Fibroblast of lung (primary cell): ENCODE data around the gene DCLRE1C. TPM values are rescaled to one million over a fixed set of nuclear protein-coding genes. Genes with fewer than 3 reads are reported as not detected.

ENCODE experiments used
- DNase-seq, 2 donors: peaks; one replicate each; pipeline versions ENCODE4 v3.0.0 to v3.0.0-alpha.2; 2010; ENCODE audit warnings: low read depth in 2 of 2
- H2AFZ ChIP-seq: 2 replicates; pipeline ENCODE4 v1.5.1; 2012; ENCODE audit warnings: low read length, control low read depth, inconsistent platforms
- H3K27ac ChIP-seq: 2 replicates; pipeline ENCODE4 v1.5.1; 2011; ENCODE audit warnings: low read length, control low read depth; ENCODE audit not compliant: insufficient read depth
- H3K27me3 ChIP-seq: 2 replicates; pipeline ENCODE4 v1.5.1; 2011; ENCODE audit warnings: mild to moderate bottlenecking, low read length; ENCODE audit not compliant: control insufficient read depth, insufficient read depth
- H3K36me3 ChIP-seq: 2 replicates; pipeline ENCODE4 v1.5.1; 2011; ENCODE audit warnings: low read length; ENCODE audit not compliant: control insufficient read depth, insufficient read depth
- H3K4me1 ChIP-seq: 2 replicates; pipeline ENCODE4 v1.5.1; 2011; ENCODE audit warnings: low read length; ENCODE audit not compliant: control insufficient read depth, insufficient read depth; ENCODE audit errors: extremely low read depth
- H3K4me2 ChIP-seq: 2 replicates; pipeline ENCODE4 v1.5.1; 2011; ENCODE audit warnings: low read length, control low read depth; ENCODE audit not compliant: insufficient read depth; ENCODE audit errors: extremely low read depth
- H3K4me3 ChIP-seq, 4 experiments: fragments of 200-600 bp in 1 of 4; sonication (generic) in 1 of 4; replicated peaks in 1 of 4; 2 replicates each; pipeline ENCODE4 v1.5.1; 2011 to 2016; ENCODE audit warnings: low read length in 4 of 4, low read depth in 3 of 4, mild to moderate bottlenecking in 3 of 4, control low read depth in 2 of 4, inconsistent platforms in 1 of 4, mixed read lengths in 1 of 4; ENCODE audit not compliant: insufficient read depth in 1 of 4; ENCODE audit errors: control extremely low read depth in 1 of 4
- H3K79me2 ChIP-seq: 2 replicates; pipeline ENCODE4 v1.5.1; 2012; ENCODE audit warnings: mild to moderate bottlenecking, low read length, inconsistent platforms; ENCODE audit not compliant: control insufficient read depth, insufficient read depth
- H3K9ac ChIP-seq: 2 replicates; pipeline ENCODE4 v1.5.1; 2011; ENCODE audit warnings: mild to moderate bottlenecking, low read length, control low read depth; ENCODE audit not compliant: insufficient read depth
- H3K9me3 ChIP-seq: 2 replicates; pipeline ENCODE4 v1.5.1; 2012; ENCODE audit warnings: low read depth, low read length; ENCODE audit not compliant: control insufficient read depth, insufficient read depth
- H4K20me1 ChIP-seq: 2 replicates; pipeline ENCODE4 v1.5.1; 2011; ENCODE audit warnings: low read length; ENCODE audit not compliant: control insufficient read depth, insufficient read depth; ENCODE audit errors: extremely low read depth
- EZH2 ChIP-seq: IDR thresholded peaks from 2 replicates; pipeline ENCODE4 v1.5.1; 2012; ENCODE audit warnings: low read length, control low read depth, mild to moderate bottlenecking; ENCODE audit errors: missing control alignments
- polyA plus RNA-seq, 2 donors: library from polyadenylated mRNA; depleted of rRNA in 1 of 2; stranded (reverse) in 1 of 2; unstranded in 1 of 2; fragments of >200 nt; gene quantifications; 2 replicates each; pipeline ENCODE4 v1.2.1, GENCODE V29; 2011 to 2012; ENCODE audit warnings: missing spikeins in 1 of 2
- total RNA-seq: library from RNA; depleted of rRNA; stranded (reverse); fragments of >200 nt; gene quantifications from 2 replicates; pipeline ENCODE4 v1.2.1, GENCODE V29; 2014
- TF ChIP-seq, protein P1 (sequence below), 2 donors: IDR thresholded peaks in 1 of 2; conservative IDR thresholded peaks in 1 of 2; 1 replicate in 1 of 2; 2 replicates in 1 of 2; pipeline ENCODE4 v1.5.1; 2011 to 2012; ENCODE audit warnings: low read length in 2 of 2, control low read depth in 1 of 2, inconsistent platforms in 1 of 2, low read depth in 1 of 2, mild to moderate bottlenecking in 1 of 2

The DCLRE1C gene
- total and polyA plus RNA-seq, 2 donors (not counting 1 experiment from before 2014, with no cell fraction given) = 8.9 to 13.4 TPM

DNA sequence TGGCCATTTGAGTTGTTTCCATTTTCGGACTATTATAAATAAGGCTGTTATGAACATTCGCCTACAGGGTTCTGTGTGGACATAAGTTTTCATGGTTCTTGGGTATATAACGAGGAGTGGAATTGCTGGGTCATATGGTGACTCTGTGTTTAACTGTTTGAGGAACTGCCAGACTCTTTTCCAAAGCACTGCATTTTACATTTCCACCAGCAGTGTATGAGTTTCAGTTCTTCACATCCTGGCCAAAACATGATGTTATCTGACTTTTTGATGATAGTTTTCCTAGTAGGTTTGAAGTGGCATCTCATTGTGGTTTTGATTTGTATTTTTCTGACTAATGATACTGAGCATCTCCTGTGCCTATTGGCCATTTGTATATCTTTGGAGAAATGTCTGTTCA is 69.8 kb downstream of the DCLRE1C start:
- TF ChIP-seq, protein P1, sequence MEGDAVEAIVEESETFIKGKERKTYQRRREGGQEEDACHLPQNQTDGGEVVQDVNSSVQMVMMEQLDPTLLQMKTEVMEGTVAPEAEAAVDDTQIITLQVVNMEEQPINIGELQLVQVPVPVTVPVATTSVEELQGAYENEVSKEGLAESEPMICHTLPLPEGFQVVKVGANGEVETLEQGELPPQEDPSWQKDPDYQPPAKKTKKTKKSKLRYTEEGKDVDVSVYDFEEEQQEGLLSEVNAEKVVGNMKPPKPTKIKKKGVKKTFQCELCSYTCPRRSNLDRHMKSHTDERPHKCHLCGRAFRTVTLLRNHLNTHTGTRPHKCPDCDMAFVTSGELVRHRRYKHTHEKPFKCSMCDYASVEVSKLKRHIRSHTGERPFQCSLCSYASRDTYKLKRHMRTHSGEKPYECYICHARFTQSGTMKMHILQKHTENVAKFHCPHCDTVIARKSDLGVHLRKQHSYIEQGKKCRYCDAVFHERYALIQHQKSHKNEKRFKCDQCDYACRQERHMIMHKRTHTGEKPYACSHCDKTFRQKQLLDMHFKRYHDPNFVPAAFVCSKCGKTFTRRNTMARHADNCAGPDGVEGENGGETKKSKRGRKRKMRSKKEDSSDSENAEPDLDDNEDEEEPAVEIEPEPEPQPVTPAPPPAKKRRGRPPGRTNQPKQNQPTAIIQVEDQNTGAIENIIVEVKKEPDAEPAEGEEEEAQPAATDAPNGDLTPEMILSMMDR (conservative IDR thresholded peaks at IDR 0.05 in 1 of 2, IDR thresholded peaks at IDR 0.05 in 1 of 2; ENCODE audit: low read depth in 1 of 2, low read length in 2 of 2) = no peak
- TF ChIP-seq EZH2 = no peak
- Histone ChIP-seq H3K9me3 (no peaks in the 10 kb centered on the region), H3K79me2 (peaks cover 72% of the 10 kb centered on the region), H3K27me3 (no peaks in the 10 kb centered on the region), H4K20me1 (no peaks in the 10 kb centered on the region), H3K27ac (no peak overlapping the region), H3K9ac (no peak overlapping the region), H3K36me3 (no peaks in the 10 kb centered on the region), H2AFZ (no peak overlapping the region), H3K4me1 (no peaks in the 10 kb centered on the region), H3K4me2 (no peak overlapping the region), H3K4me3 (no peak overlapping the region)
- DNase-seq = no peak

DNA sequence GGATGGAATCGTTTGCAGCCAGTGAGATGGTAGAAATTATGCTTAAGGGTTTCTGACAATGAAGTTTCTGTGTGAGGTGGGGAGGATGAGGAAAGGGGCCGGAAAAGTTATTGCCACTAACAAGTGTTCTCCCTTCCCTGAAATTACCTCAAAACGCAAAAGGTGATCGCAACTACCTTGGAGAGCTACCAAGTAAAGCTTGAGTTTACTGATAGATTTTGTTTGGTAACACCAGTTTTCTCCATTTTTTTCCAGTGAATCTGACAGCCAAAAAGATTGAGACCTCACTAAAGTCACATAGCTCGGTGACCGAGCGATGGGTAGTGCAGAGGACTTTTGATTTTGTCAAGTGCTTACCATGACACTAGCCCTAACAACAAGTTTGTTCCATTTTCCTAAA is 73.7 kb downstream of the DCLRE1C start:
- H4K20me1 ChIP-seq = no peaks in the 10 kb centered on the region
- H3K4me3 ChIP-seq = peak overlapping the region; percentile 82 to 91 (median 84)
- H3K4me1 ChIP-seq = peaks cover 7% of the 10 kb centered on the region
- H3K9ac ChIP-seq = no peak overlapping the region
- TF ChIP-seq EZH2 = no peak
- TF ChIP-seq, protein P1 (conservative IDR thresholded peaks at IDR 0.05 in 1 of 2, IDR thresholded peaks at IDR 0.05 in 1 of 2; ENCODE audit: low read depth in 1 of 2, low read length in 2 of 2) = no peak
- H3K36me3 ChIP-seq = no peaks in the 10 kb centered on the region
- H3K79me2 ChIP-seq = peaks cover 68% of the 10 kb centered on the region
- no peaks in the 10 kb centered on the region for H3K9me3 ChIP-seq
- no peak overlapping the region for H2AFZ ChIP-seq
- H3K27ac ChIP-seq = no peak overlapping the region
- DNase-seq = peak in 1 of 2 donors; percentile 7
- peak overlapping the region; percentile 57 for H3K4me2 ChIP-seq
- H3K27me3 ChIP-seq = no peaks in the 10 kb centered on the region

DNA sequence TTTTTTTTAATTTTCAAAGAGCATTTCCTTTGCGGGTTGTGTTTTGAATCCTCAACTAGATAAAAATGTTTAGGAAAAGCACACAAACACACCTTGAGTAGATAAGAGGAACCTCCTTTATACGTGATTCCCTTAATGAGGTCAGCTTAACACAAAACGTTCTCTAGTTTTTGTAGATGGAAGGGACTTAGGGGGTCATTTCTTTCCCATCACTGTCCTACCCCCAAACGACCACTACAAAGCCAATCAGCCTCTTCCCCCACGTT is 74.0 kb downstream of the DCLRE1C start:
- Histone ChIP-seq H3K4me3 (peak overlapping the region; percentile 82 to 91 (median 84)), H4K20me1 (no peaks in the 10 kb centered on the region), H3K9me3 (no peaks in the 10 kb centered on the region), H3K4me2 (peak overlapping the region; percentile 57), H3K36me3 (no peaks in the 10 kb centered on the region), H3K9ac (no peak overlapping the region), H2AFZ (no peak overlapping the region), H3K79me2 (peaks cover 65% of the 10 kb centered on the region), H3K27ac (no peak overlapping the region), H3K4me1 (peaks cover 7% of the 10 kb centered on the region), H3K27me3 (no peaks in the 10 kb centered on the region)
- TF ChIP-seq, protein P1 (conservative IDR thresholded peaks at IDR 0.05 in 1 of 2, IDR thresholded peaks at IDR 0.05 in 1 of 2; ENCODE audit: low read depth in 1 of 2, low read length in 2 of 2) = no peak
- TF ChIP-seq EZH2 = no peak
- no peak for DNase-seq
